PC-3 (cell line): ENCODE results near the gene NRL. TPM values are rescaled to one million over a fixed set of nuclear protein-coding genes. Genes with fewer than 3 reads are reported as not detected.

Source experiments
- ATAC-seq: fragments of 200-7000 bp; cut with Tn5 transposase; 2 replicates; pipeline ENCODE4 v1.9.1; 2020; ENCODE audit warnings: mild to moderate bottlenecking, moderate library complexity
- BruUV-seq: library from RNA; stranded (reverse); fragments of 400-500 nt; replicated peaks from 2 replicates; lab custom pipeline; 2021; lab: Mats Ljungman, UMichigan
- CTCF ChIA-PET: fragments of 300-600 bp; sonication (Branson Sonifier 250); formaldehyde crosslinking; loops from one replicate; lab custom pipeline; 2022; ENCODE audit warnings: antibody characterized with exemption; lab: Charles Lee
- POLR2A ChIA-PET: fragments of 300-600 bp; sonication (Branson Sonifier 250); formaldehyde crosslinking; loops from one replicate; lab custom pipeline; 2022; ENCODE audit warnings: antibody characterized with exemption; ENCODE audit not compliant: unreplicated experiment; lab: Charles Lee
- DNase-seq: peaks from one replicate; pipeline ENCODE4 v3.0.0-alpha.2; 2015
- H2AFZ ChIP-seq: fragments of 300-600 bp; sonication (generic); 2 replicates; pipeline ENCODE4 v1.6.0; 2016; ENCODE audit warnings: antibody characterized with exemption, low read length
- H3F3A ChIP-seq: fragments of 300-600 bp; sonication (generic); one replicate; pipeline ENCODE4 v1.6.0; 2017; ENCODE audit warnings: antibody characterized with exemption, low read length, control low read depth, mild to moderate bottlenecking; ENCODE audit not compliant: unreplicated experiment
- H3K27ac ChIP-seq: fragments of 300-600 bp; sonication (generic); 2 replicates; pipeline ENCODE4 v1.5.1; 2016; ENCODE audit warnings: mild to moderate bottlenecking, low read length
- H3K27me3 ChIP-seq: fragments of 300-600 bp; sonication (generic); 2 replicates; pipeline ENCODE4 v1.6.1; 2016; ENCODE audit warnings: low read length, mixed read lengths
- H3K36me3 ChIP-seq: fragments of 300-600 bp; sonication (generic); 2 replicates; pipeline ENCODE4 v1.6.1; 2016; ENCODE audit warnings: low read depth, mixed run types, low read length, mixed read lengths
- H3K4me1 ChIP-seq: fragments of 300-600 bp; sonication (generic); 2 replicates; pipeline ENCODE4 v1.5.1; 2016; ENCODE audit warnings: low read length; ENCODE audit not compliant: insufficient read depth
- H3K4me2 ChIP-seq: fragments of 300-600 bp; sonication (generic); 2 replicates; pipeline ENCODE4 v1.6.0; 2016; ENCODE audit warnings: low read length
- H3K4me3 ChIP-seq: fragments of 300-600 bp; sonication (generic); 2 replicates; pipeline ENCODE4 v1.5.1; 2016; ENCODE audit warnings: mild to moderate bottlenecking, low read length, mixed read lengths
- H3K79me2 ChIP-seq: fragments of 300-600 bp; sonication (generic); 2 replicates; pipeline ENCODE4 v1.6.1; 2017; ENCODE audit warnings: low read length, mixed read lengths
- H3K9ac ChIP-seq: fragments of 300-600 bp; sonication (generic); 2 replicates; pipeline ENCODE4 v1.6.0; 2016; ENCODE audit warnings: mild to moderate bottlenecking, low read length
- H3K9me2 ChIP-seq: fragments of 300-600 bp; sonication (generic); replicated peaks from 2 replicates; pipeline ENCODE4 v1.6.1; 2016; ENCODE audit warnings: mixed run types, low read length, mixed read lengths
- H3K9me3 ChIP-seq: fragments of 300-600 bp; sonication (generic); 2 replicates; pipeline ENCODE4 v1.6.1; 2016; ENCODE audit warnings: low read length, mixed read lengths
- H4K20me1 ChIP-seq: fragments of 300-600 bp; sonication (generic); 2 replicates; pipeline ENCODE4 v1.6.1; 2016; ENCODE audit warnings: low read length, mixed read lengths
- CTCF ChIP-seq: fragments of 300-600 bp; sonication (generic); conservative IDR thresholded peaks from 2 replicates; pipeline ENCODE4 v1.5.1; 2017; ENCODE audit warnings: antibody characterized with exemption, low read depth, mild to moderate bottlenecking, low read length
- EZH2 ChIP-seq: fragments of 300-600 bp; sonication (generic); IDR thresholded peaks from one replicate; pipeline ENCODE4 v1.6.1; 2017; ENCODE audit warnings: antibody characterized with exemption, mild to moderate bottlenecking, low read length; ENCODE audit not compliant: unreplicated experiment
- EZH2phosphoT487 ChIP-seq: fragments of 300-600 bp; sonication (generic); IDR thresholded peaks from 2 replicates; pipeline ENCODE4 v1.6.1; 2018; ENCODE audit warnings: mild to moderate bottlenecking, antibody characterized with exemption, low read length, borderline replicate concordance
- intact Hi-C: fragments of 100-400 bp; cut with micrococcal nuclease; formaldehyde crosslinking; loops from 2 replicates; pipeline ENCODE4 v1.9.0; 2023
- total RNA-seq: library from RNA; depleted of rRNA; stranded (reverse); fragments of >200 nt; gene quantifications from 2 replicates; pipeline ENCODE4 v1.2.3, GENCODE V29; 2014

Gene NRL
- total RNA-seq, 1 experiment from 2014 or later = 1.5 TPM

- POLR2A ChIA-PET = no interaction called here
- ATAC-seq = no peak
- Histone ChIP-seq H3K4me3 (no peak overlapping the region), H3K9ac (no peak overlapping the region), H4K20me1 (no peaks in the 10 kb centered on the region), H3K4me1 (peaks cover under 1% of the 10 kb centered on the region; the same call in 1 of the 2 replicates), H3K79me2 (peaks cover 1% of the 10 kb centered on the region; the same call in 1 of the 2 replicates), H3K27ac (no peak overlapping the region), H3K4me2 (no peak overlapping the region), H2AFZ (no peak overlapping the region), H3K36me3 (no peaks in the 10 kb centered on the region), H3F3A (no peaks in the 10 kb centered on the region), H3K27me3 (no peaks in the 10 kb centered on the region), H3K9me2 (no peaks in the 10 kb centered on the region), H3K9me3 (no peaks in the 10 kb centered on the region)
- CTCF ChIA-PET = no interaction called here
- BruUV-seq = no TSS peak
- intact Hi-C loops = no loop called here
- TF ChIP-seq EZH2phosphoT487 = no peak
- TF ChIP-seq EZH2 = no peak
- no peak for TF ChIP-seq CTCF
- no peak for DNase-seq
Measured at GRCh38 chr14:24100197-24100981, 14.4 kb downstream of the NRL start.

- Histone ChIP-seq H3K4me1 (peaks cover 9% of the 10 kb centered on the region), H3K27ac (no peak overlapping the region), H3K4me3 (no peak overlapping the region), H4K20me1 (no peaks in the 10 kb centered on the region), H2AFZ (no peak overlapping the region), H3K27me3 (no peaks in the 10 kb centered on the region), H3K9me3 (no peaks in the 10 kb centered on the region), H3K9ac (no peak overlapping the region), H3K4me2 (no peak overlapping the region), H3K79me2 (peaks cover 8% of the 10 kb centered on the region; the same call in 1 of the 2 replicates), H3K36me3 (no peaks in the 10 kb centered on the region), H3K9me2 (no peaks in the 10 kb centered on the region), H3F3A (no peaks in the 10 kb centered on the region)
- no peak for DNase-seq
- no TSS peak for BruUV-seq
- intact Hi-C loops = no loop called here
- ChIA-PET POLR2A (no interaction called here), CTCF (no interaction called here)
- ATAC-seq = no peak
- TF ChIP-seq EZH2phosphoT487 = no peak
- no peak for TF ChIP-seq CTCF
- no peak for TF ChIP-seq EZH2
Measured at GRCh38 chr14:24098927-24099813, 15.6 kb downstream of the NRL start.
